DMS153 treated with DMSO at 0.1 percent for 48 hours (cell line): ENCODE measurements around the gene SLC6A13.

ENCODE experiments used
- DNase-seq: peaks from one replicate; lab custom pipeline; 2025; ENCODE audit not compliant: unreplicated experiment; lab: John Stamatoyannopoulos, UW

The SLC6A13 gene

DNA sequence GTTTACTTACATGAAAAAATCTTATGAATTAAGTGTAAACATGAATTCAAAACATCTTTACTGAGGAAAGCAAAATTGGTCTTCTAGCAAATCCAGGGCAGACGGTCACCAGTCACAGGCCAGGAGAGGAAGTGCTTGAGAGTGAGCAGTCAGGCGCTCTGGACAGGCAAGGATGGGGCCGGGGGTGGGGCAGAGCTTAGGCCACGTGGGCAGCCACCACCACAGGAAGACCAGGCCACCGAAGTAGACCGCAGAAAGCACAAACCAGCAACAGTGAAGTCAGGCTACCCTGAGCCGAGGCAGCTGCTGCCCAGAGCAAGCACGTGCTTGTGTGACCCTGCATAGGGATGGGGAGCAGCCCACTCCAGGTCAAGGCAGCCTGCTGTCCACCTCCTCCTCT, 82.2 kb downstream of the SLC6A13 start:
- no peak for DNase-seq

DNA sequence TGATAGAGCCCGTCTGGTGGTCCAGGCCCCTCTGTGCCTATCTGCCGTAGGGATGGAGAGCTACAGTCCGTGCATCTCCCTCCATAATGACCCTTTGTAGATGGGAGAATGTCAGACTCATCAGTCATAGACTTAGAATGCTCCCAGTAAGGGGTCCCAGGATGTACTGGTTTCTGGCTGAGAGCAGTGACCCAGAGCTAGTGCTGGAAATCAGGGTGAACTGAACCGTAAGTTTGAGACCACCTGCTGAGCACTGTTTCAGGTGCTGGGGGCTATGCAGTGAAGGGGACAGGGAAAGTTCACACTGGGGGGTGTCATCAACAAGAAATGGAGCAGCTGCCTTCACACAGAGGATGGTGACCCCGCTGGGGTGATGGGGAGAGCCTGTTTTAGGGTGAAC, 82.8 kb downstream of the SLC6A13 start:
- DNase-seq, result no peak

DNA sequence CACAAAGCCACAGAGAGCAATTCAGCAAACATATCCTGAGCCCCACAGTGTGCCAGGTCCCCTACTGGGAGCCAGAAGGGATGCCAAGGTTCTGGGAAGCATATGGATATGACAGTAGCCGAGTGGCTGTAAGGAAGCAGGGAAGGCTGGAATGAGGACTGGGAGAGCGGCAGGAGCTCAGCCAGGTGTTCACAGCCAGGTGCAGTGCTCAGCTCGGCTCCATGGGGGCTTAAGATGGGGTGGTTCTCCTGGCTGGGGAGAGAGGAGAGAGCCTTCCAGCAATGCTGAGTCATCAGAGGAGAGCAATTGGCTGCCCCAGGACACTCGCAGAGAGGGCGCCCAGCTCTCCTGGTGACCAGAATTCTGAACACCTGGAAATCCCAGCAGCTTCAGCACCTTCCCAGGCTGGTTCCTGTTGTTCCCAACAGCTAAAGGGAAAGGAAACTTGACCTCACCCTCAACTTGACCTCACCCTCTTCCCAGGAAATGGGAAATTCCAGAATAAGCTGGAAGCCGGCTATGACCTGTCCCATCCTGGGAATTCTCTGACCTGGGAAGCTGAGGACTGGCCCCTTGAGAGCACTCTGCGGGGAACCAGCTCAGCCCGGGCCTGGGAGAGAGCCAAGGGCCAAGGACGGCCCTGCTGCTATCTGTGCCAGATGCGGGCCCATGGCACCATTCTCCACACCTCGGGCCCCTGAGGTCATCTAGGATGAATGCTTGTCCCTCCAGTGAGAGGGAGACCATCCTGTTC, 83.3 kb downstream of the SLC6A13 start:
- DNase-seq, result no peak

DNA sequence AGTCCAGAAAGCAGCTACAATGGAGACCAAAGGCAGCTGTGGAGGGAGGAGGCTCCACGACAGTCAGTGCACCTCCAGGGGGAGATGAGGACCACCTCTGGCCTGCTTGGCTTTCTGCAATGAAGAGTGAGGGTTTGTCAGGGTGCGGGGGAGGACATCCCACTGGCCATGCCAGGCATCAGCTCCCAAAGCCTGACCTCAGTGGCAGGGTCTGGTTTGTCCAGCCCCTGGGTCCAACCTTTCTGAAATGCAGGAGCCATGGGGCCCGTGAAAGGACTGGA, 83.9 kb downstream of the SLC6A13 start:
- no peak for DNase-seq

DNA sequence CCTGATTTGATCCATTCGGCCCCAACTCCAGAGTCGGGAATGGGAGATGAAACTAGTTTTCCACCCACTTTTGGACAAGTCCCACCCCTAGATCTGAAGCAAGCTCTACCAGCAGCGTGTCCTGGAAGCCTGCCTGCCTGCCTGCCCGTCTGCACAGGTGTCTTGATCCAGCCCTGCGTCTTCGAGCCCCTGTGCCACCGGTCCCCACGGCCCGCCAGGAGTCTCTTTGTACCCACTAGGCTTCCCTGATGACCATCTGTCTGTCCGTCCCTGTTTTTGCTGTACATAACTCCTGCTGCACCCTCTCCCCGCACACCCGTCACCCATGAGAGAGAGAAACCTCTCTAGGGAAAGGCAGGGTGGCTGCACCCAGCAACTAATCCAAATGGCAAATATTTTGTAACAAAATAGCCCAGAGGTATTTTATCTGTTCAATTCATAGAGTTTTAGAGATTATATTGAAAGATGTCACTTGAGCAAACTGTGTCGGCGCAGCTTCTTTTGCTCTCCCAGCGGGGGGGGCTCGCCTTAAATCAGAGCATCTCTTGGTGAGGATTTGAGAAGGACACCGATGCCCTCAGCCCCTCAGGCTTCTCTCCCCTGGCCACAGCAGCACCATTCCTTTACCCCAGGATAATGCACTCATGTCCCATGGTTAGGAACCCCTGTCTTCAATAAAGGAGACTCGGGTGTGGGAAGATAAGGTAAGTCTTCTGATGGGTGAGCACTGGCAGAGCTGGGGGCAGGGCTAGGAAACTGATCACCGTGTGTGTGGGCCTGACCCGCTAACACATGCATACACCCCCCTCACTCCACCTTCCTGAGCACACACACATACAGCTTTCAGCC, 84.4 kb downstream of the SLC6A13 start:
- no peak for DNase-seq

DNA sequence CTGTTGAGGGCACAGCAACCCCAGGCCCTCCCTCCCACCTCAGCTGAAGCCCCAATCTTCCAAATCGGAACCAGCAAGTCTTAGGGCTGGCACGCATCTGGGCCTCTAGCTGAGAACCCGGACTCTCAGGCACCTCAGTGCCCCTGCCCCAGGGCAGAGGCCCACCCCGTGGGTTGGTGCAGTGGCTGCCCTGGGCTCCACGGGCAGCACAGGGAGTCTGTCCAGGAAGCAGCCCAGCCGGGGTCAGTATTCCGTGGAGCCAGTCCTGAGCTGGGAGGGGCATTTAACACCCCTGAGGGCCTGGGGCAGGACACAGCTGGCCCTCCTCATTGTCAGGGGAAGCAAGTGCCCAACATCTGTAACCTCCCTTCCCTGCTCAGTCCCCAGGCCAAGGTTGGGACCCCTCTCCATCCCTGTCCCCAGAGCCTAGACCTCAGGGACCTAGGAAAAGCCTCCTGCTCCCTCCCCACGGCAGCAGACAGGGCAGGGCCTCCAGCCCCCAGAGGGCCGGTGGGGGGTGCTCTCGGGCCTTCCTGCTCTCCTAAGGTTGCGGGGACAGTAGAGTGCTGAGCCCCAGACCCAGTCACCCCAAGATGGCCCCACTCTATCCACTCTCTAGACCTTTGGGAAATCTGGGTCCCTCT, 85.2 kb downstream of the SLC6A13 start:
- no peak for DNase-seq

DNA sequence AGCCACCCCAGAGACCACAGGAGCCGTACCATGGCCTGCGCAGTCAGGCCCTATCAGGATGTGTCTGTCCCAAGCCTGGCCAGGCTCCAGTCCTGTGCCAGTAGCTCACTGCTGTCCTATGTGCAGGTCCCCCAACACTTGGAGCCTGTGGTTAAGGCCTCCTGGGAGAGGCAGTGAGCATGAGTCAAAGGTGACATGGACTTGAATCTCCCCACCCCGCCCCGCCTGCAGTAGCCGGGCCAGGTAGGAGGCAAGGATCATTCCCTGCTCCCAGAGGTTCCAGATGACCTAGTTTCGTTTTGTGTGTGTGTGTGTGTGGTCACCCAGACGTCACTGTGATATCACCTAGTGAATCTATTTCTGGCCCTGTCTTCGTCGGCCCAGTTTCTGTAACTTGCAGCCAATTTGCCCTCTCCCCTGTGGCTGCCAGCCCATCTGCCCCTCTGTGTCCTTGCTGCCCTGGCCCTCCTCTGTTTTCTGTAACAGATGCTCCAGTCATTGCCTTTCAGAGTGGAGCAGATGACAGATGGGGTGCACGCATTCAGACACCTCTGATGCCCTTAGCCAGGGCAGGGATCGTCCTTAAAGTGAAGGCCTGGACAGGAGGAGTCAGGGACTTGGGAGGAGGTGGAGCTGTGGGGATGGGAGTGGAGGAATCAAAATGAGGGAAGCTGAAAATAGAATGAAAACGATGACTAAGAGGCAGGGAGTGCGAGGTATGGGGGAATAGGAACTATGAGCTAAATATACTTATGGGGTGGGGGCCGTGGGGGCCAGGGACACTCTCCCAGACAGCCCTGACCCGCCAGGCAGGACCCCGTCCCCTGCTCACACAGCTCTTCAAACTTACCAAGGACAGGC, 86.1 kb downstream of the SLC6A13 start:
- no peak for DNase-seq

DNA sequence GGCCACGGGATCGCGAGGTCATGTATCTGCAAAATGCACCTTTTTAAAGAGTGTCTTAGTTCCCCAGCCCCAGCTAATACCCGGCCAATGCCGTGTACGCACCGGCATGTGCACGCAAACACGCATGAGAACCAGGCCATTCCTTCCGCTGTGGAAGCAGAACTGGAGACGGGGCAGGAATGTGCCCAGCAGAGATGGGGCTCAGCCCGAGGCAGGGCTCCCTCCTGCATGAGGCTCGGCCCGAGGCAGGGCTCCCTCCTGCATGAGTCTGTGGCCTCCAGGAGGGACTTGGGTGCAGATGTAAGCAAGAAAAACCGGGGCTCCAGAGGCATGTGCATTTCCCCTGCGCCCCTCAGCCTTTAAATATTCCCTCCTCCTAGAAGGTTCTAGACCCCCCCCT, 86.9 kb downstream of the SLC6A13 start:
- no peak for DNase-seq

DNA sequence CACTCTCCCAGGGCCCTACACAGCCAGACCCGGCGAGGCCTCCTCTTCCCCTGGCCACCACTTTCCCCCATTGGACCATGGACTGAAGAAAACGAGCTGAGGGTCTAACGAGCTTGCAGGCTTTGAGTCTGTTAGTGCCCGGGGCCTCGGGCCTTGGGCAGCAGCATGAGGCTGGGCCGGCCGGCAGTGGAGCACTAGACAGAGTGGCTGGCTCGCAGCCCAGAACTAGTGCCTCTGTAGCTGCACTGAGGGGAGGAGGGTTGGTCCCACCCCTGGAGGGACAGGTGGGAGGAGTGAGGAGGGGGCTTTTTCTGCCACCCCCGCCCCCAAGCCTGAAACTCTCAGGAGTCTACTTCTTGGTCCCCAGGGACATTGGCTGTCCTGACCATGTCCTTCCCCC, 87.4 kb downstream of the SLC6A13 start:
- no peak for DNase-seq

DNA sequence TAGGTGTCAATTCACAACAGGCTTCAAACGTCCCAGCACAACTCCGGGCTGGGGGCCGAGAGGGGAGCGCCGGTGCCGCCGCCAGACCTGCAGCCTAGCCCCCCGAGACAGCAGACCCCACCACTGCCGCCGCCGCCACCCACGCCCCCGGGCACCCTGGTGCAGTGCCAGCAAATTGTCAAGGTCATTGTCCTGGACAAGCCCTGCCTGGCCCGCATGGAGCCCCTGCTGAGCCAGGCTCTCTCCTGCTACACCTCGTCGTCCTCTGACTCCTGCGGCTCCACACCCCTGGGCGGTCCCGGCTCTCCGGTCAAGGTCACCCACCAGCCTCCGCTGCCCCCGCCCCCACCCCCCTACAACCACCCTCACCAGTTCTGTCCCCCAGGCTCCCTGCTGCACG, 88.0 kb downstream of the SLC6A13 start:
- DNase-seq, result no peak

DNA sequence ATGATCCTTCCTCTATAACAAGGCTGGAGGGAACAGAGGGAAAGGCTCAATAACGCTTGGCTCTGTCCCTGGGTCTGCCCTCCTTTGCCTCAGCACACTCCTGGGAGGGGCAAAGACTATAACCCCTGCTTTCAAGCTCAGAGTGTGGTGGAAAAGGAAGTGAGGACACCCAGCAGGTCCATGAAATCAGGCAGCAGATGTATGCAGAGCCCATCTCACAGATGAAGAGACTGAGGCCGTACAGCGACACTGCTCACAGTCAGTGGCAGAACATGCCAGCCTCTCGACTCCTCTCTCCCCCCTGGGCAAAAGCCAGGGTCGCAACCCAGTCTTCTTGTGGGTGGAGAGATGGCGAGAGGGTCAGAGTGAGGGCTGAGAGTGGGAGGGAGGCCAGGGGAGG, 88.5 kb downstream of the SLC6A13 start:
- no peak for DNase-seq

DNA sequence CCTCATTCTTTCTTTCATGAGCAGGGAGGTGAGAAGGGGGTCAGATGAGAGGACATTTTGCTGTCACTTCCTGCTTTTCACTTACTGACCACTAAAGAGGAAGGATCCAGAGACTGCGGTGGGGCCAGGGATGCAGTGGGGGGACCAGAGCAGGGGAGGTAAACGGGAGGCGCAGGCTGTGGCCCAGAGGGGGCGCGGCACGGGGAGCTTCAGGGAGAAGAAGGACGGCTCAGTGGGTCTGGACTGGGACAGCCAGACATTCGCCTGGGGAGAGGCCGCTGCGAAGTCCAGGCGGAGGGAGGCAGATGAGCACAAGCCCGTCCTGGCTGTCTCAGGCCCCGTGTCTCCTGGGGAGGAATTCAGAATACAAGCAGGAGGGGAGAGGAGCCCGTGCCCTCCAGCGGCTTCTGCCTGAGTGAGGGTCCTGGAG, 89.9 kb downstream of the SLC6A13 start:
- no peak for DNase-seq

DNA sequence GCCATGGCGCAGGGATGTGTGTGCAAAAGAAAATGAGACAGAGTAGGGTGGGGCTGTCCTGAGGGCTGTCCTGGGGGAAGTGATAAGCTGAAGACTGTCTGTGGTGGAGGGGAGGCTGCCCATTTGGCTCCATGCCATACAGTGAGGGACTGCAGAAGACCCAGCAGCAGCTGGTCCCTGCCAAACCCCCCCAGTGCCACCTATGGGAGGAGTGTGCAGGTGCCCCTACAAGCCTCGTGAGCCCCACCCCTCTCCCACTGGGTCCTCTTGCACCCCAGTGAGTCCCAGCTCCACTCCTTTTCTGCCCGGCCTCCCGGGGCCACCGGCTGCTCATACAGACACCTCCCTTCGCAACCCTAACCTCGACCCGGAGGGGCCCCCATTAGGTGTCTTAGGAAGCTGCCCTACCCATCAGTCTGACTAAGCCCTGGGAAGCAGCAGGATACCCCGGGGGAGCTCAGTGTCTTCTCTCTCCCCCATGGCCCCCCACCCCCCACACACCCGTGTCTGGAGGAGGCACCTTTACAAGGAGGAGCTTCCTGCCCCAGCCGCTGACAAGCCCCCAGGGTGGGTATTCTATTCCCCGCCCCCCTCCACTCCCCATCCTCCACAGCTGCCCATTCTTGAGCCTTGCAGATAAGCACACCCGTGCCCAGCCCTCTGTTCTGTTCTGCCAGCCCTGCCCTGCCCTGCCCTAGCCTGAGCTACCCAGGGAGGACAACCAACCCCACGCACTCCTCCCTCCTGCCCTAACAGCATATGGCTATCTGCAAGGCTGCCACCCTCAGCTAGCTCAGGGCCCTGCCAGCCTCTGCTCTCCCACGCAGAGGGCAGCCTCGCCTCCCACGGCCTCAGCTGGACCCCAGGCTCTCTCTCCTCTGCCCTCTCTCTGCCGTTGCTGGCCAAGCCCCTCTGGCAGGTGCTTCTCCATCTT, 90.6 kb downstream of the SLC6A13 start:
- no peak for DNase-seq

DNA sequence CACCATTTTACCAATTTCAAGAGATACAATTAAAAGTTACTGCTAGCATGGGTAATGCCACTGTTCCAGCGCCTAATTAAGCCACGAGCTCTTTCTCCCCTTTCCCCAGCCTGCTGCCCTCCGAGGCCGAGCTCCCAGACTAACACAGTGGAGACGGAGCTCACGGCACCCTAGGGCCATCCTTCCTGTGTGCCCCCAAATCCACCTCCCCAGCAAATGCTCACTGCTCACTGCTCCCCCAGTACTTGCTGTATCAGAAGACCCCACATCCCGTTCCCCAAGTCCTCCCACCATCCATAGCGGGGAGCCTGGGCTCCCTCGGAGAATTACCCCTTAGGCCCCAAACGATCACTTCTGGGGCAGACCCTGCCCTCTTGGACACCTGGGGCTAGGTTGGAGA, 91.4 kb downstream of the SLC6A13 start:
- no peak for DNase-seq
